ENCODE data around the gene TCEA2. TPM values are rescaled to one million over a fixed set of nuclear protein-coding genes. Genes with fewer than 3 reads are reported as not detected.

Gene TCEA2
- total RNA-seq, 1 donor from 2014 or later = 33.1 TPM

- intact Hi-C loops (cut with DNase I) = no loop called here
- H3K4me1 ChIP-seq = peaks cover 23% of the 10 kb centered on the region
Measured at GRCh38 chr20:64074963-64075362, 12.0 kb downstream of the TCEA2 start.

GRCh38 chr20:64075556-64075955 is 12.6 kb downstream of the TCEA2 start:
- peaks cover 23% of the 10 kb centered on the region for H3K4me1 ChIP-seq
- no peak for TF ChIP-seq POLR2A (IDR thresholded peaks at IDR 0.05)
- TF ChIP-seq POLR2AphosphoS5 (IDR thresholded peaks at IDR 0.05; ENCODE audit: insufficient read depth in 1 of 2, low read depth in 1 of 2) = no peak
- TF ChIP-seq, protein P1, sequence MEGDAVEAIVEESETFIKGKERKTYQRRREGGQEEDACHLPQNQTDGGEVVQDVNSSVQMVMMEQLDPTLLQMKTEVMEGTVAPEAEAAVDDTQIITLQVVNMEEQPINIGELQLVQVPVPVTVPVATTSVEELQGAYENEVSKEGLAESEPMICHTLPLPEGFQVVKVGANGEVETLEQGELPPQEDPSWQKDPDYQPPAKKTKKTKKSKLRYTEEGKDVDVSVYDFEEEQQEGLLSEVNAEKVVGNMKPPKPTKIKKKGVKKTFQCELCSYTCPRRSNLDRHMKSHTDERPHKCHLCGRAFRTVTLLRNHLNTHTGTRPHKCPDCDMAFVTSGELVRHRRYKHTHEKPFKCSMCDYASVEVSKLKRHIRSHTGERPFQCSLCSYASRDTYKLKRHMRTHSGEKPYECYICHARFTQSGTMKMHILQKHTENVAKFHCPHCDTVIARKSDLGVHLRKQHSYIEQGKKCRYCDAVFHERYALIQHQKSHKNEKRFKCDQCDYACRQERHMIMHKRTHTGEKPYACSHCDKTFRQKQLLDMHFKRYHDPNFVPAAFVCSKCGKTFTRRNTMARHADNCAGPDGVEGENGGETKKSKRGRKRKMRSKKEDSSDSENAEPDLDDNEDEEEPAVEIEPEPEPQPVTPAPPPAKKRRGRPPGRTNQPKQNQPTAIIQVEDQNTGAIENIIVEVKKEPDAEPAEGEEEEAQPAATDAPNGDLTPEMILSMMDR (IDR thresholded peaks at IDR 0.05) = no peak
- DNase-seq (ENCODE audit: extremely low spot score in 2 of 2) = no peak
- H3K9me3 ChIP-seq = no peaks in the 10 kb centered on the region
- H3K27me3 ChIP-seq = no peaks in the 10 kb centered on the region
- intact Hi-C loops (cut with DNase I) = no loop called here
- peaks cover 0 to 9% of the 10 kb centered on the region in 2 donors for H3K36me3 ChIP-seq
- no peak overlapping the region for H3K4me3 ChIP-seq
- no peak overlapping the region for H3K27ac ChIP-seq

More at GRCh38 chr20:64074963-64075362, 12.0 kb downstream of the TCEA2 start:
- Histone ChIP-seq H3K27me3 (no peaks in the 10 kb centered on the region), H3K36me3 (peaks cover 0 to 12% of the 10 kb centered on the region in 2 donors), H3K9me3 (no peaks in the 10 kb centered on the region), H3K4me3 (no peak overlapping the region), H3K27ac (no peak overlapping the region)
- TF ChIP-seq POLR2AphosphoS5 (IDR thresholded peaks at IDR 0.05; ENCODE audit: insufficient read depth in 1 of 2, low read depth in 1 of 2) = no peak
- no peak for TF ChIP-seq POLR2A (IDR thresholded peaks at IDR 0.05)
- TF ChIP-seq, protein P1 (IDR thresholded peaks at IDR 0.05) = no peak
- DNase-seq (ENCODE audit: extremely low spot score in 2 of 2) = no peak

- H3K4me3 ChIP-seq = peak overlapping the region in 1 of 2 donors; percentile 65
- peaks cover 23% of the 10 kb centered on the region for H3K4me1 ChIP-seq
- H3K27ac ChIP-seq = no peak overlapping the region
- no peak for DNase-seq (ENCODE audit: extremely low spot score in 2 of 2)
- TF ChIP-seq, protein P1 (IDR thresholded peaks at IDR 0.05) = no peak
- TF ChIP-seq POLR2AphosphoS5 (IDR thresholded peaks at IDR 0.05; ENCODE audit: insufficient read depth in 1 of 2, low read depth in 1 of 2) (no peak), POLR2A (IDR thresholded peaks at IDR 0.05) (no peak)
- no peaks in the 10 kb centered on the region for H3K27me3 ChIP-seq
- no peaks in the 10 kb centered on the region for H3K9me3 ChIP-seq
- peaks cover 0 to 9% of the 10 kb centered on the region in 2 donors for H3K36me3 ChIP-seq
- intact Hi-C loops (cut with DNase I) = no loop called here
Measured at GRCh38 chr20:64076061-64076997, 13.3 kb downstream of the TCEA2 start.

DNA sequence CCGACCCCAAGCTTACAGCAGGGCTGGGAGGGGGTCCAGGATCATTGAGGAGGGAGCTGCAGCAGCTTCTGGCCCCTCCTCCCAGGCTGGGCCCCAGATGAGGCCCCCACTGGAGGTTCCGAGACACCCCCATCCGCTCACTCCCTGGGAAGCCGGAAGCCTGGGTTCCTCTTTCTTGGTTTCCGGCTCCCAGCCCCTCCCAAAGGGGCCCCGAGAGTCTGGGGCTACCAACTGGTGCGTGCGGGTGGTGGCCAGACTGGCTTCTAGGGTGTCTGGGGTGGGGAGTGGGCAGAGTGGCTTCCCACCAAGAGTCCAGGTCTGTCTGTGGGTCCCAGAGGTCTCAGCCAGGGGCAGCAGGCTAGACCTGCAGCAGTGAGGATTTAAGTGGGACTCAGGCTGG is 14.1 kb downstream of the TCEA2 start:
- Histone ChIP-seq H3K4me3 (peak overlapping the region; percentile 16 to 65), H3K27ac (no peak overlapping the region), H3K36me3 (peaks cover 0 to 9% of the 10 kb centered on the region in 2 donors), H3K4me1 (peaks cover 23% of the 10 kb centered on the region), H3K27me3 (no peaks in the 10 kb centered on the region), H3K9me3 (no peaks in the 10 kb centered on the region)
- DNase-seq (ENCODE audit: extremely low spot score in 2 of 2) = no peak
- TF ChIP-seq POLR2A (IDR thresholded peaks at IDR 0.05) = no peak
- TF ChIP-seq, protein P1 (IDR thresholded peaks at IDR 0.05) = no peak
- intact Hi-C loops (cut with DNase I) = no loop called here

DNA sequence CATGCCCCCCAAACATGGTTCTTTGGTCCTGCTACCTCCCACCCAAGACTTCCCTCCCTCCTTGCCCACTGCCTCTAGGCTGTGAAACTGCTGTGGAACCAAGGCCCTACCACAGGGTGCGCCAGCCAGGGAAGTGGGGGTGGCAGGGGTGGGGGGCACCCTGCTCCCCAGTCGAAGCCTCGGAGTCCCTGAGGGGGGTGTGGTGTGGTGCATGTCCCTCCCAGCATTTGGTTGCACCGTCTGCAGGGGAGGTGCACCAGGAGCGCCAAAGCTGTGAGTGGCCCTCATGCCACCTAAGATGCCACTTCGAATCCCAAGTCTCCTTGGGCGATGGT is 14.5 kb downstream of the TCEA2 start:
- no peak overlapping the region for H3K27ac ChIP-seq
- DNase-seq (ENCODE audit: extremely low spot score in 2 of 2) = no peak

More for the DNA sequence above, 14.5 kb downstream of the TCEA2 start:
- intact Hi-C loops (cut with DNase I) = no loop called here
- TF ChIP-seq POLR2AphosphoS5 (IDR thresholded peaks at IDR 0.05; ENCODE audit: insufficient read depth in 1 of 2, low read depth in 1 of 2) = no peak
- TF ChIP-seq POLR2A (IDR thresholded peaks at IDR 0.05) = no peak
- TF ChIP-seq, protein P1 (IDR thresholded peaks at IDR 0.05) = no peak
- H3K27me3 ChIP-seq = no peaks in the 10 kb centered on the region
- peaks cover 0 to 9% of the 10 kb centered on the region in 2 donors for H3K36me3 ChIP-seq
- peaks cover 23% of the 10 kb centered on the region for H3K4me1 ChIP-seq
- H3K4me3 ChIP-seq = peak overlapping the region; percentile 16 to 65
- H3K9me3 ChIP-seq = no peaks in the 10 kb centered on the region
